8988T (cell line): Measurements from ENCODE around the gene TSC2.
A peak's percentile ranks its signal among the peaks of the same experiment; 100 is the strongest.

Source experiments
- DNase-seq: peaks from one replicate; pipeline ENCODE4 v3.0.0; 2011

The TSC2 gene

DNA sequence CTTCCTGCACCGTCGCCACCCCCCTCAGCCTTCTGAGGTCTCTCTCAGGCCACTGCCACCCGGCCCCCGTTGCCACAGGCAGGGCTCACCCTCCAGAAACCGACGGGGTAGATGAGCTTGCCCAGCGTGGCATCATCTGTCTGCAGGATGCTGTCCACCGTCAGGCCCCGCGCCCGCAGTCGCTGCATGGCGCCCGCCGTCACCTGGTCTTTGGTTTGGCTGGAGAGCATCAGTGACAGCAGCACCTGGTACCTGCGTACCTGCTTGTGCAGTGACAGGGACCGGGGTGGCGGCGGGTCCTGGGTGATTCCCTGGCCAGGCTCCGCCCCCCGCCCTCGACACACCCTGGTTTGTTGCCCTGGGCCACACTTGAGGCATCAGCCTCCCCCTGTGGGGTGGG, 3.2 kb upstream of the TSC2 start:
- DNase-seq = no peak

DNA sequence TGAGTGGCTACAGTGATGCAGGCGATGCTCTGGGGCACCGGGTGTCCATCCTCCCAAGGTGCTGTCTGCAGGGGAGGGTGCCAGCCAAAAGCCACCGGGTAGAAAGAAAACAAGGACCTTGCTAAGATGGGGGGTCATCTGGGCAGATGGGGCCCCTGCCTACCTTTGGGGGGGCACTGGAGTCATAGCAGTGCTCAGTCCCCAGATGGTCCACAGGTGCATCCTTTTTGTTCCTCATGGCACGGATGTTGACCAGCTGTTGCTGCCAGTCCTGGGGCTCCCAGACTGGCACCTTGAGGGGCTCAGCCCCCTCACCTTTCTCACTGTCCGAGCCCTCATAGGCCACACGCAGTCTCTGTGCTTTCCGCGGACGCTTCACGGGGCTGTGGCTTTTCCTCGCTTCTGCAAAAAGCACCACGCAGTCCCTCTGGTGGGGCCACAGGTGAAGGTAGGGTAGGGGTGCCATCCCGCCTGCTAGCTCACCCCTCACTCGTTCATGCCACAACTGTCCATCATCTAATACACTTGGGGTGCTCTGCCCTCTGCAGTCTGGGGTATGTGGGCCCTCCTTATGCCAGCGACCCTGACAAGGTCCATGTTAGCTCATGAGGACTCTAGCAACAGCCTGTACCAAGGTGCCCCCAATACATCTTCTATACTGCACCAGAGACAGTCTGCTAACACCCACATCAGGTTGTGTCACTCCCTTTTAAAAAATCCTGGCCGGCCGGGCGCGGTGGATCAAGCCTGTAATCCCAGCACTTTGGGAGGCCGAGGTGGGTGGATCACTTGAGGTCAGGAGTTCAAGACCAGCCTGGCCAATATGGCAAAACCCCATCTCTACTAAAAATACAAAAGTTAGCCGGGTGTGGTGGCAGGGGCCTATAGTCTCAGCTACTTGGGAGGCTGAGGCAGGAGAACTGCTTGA, 1.6 kb upstream of the TSC2 start:
- no peak for DNase-seq

DNA sequence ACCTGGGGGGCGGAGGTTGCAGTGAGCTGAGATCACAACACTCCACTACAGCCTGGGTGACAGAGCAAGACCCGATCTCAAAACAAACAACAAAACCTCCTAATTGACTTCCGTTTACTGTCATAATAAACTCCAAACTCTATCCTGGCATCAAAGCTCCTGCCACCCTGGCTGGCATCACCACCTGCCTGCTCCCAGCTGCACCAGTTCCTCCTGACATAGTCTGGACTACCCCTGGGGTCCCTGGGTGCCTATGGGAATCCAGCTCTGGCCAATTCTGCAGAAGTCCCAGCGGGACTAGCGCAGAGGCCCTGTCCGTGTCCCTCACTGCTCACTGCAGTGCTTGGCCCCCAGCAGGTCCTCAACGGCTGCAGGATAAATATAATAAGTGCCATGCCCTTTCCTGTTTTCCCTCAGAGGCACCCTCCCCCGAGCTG, 874 bp upstream of the TSC2 start:
- DNase-seq = no peak

DNA sequence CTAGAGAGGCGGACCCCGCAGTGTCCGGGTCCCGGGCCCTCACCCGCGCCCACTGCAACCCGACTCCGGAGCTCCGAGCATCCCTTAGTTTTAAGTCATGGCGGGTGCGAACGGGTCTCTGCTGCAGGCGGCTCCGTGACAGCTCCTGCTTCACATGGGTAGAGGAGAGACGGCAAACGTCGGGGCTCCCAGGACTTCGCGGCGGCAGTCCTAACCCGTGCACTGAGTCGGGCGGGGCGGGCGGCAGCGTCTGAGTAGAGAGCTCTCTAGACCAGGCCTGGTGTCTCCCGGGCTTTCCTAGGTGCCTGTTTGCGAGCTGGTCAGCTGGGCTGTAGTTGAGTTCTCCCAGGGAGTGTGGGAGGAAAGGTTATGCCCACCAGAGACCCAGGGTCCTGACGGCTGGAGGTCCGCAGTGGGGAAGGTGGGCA, 345 bp downstream of the TSC2 start:
- DNase-seq = no peak

DNA sequence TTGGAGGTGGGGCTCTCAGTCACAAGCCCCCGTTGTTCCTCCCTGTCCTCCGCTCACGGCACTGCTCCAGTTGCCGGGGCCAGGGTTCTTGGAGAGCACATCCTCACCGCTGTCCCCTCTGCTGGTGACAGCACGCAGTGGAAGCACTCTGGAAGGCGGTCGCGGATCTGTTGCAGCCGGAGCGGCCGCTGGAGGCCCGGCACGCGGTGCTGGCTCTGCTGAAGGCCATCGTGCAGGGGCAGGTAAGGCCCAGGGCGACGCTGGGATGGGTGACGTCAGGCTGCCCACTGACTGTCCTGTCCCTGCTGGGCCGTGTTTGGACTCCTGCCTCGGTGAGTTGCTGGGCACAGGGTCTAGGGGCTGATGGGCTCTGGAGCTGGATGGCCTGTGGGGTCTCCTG, 5.4 kb downstream of the TSC2 start:
- no peak for DNase-seq

DNA sequence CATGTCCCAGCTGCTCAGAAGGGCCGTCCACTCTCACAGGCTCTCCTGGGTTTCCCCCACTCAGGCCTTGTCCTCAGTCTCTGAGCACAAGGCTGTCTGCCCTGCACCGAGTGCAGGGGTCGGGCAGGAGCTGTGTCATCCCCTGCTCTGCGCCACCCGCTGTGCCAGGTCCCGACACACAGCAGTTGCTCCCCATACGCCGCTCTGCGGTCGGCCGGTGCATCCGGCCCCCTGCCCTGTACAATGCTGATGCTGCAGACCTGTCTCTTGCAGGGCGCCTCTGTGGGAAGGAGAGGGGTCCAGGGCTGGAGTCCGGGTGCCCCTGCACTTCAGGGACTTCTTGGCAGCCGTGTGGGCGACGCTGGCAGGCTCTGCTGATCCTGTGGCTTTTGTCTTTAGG, 6.1 kb downstream of the TSC2 start:
- no peak for DNase-seq

DNA sequence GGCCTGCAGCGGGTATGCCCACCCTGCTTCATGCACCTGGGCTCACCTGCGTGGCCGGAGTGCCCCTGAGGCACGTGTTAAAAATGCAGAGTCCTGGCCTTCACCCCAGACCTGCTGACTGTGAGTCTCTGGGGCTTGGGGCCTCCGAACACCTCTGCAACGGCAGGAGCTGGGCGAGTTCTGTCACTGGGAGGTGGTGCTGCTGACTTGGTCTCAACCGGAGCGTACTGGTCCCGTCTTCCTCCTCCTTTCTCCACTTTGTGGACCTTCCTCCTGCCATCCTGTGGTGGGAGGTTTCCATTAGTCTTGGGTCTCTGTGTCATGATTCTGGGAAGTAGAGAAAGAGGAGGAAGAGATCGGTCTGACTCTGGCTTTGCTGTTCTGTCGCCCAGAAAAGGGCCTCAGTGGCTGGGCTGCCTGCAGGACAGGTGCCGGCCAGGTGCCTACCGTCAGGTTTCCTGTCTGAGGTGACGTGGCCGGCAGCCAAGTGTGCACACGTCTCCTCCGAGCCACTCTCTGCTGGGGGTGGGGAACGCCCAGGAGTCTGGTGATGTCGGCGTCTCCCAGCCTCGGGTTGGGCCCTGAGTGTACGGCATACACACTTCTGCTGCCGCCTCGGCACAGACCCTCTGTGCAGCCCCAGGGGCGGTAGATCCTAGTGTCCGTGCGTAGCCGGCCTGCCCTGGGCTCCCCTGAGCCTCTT, 6.9 kb downstream of the TSC2 start:
- DNase-seq = no peak

DNA sequence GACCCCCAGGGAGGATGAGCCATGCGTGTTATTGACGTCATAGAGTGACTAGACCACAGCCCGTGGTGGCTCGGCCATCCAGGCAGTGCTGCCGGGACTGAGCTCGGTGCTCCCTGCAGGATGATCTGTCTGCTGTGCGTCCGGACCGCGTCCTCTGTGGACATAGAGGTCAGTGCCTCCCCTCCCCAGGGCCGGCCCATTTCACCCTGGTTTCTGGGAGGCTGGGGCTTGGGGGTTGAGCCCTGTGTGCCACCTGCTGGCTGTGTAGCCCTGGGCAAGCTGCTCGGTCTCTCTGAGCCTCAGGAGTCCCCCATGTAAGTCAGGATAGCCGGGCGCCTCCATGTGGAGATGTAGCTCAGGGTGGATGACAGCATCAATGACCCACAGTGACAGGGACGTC, 8.3 kb downstream of the TSC2 start:
- DNase-seq = peak; percentile 49

DNA sequence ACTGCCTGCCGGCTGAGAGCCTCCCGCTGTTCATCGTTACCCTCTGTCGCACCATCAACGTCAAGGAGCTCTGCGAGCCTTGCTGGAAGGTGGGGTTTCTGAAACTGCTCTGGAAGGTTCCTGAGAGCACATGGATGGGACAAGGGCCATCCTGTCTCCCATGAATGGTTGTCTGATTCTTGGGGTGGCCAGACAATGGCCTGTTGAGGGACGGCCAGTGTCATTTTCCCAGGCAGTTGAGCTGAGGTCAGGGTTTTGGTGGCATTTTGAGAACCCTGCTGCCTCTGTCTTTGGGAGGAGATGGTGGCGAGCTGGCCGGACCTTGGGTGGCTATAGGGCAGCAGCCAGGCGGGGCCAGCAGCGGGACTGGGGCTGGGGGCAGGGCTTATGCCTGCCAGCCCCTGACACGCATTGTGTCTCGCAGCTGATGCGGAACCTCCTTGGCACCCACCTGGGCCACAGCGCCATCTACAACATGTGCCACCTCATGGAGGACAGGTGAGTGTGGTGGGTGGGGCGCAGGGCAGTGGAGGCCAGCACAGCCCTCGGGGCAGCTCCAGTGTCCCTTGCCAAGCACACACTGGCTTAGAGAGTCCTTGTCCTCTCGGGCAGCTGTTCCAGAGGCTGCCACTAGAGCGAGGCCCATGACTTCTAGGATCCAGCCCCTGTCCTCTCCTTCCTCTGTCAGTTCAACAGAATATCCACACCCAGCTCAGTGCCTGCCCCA, 9.1 kb downstream of the TSC2 start:
- DNase-seq = peak; percentile 47

DNA sequence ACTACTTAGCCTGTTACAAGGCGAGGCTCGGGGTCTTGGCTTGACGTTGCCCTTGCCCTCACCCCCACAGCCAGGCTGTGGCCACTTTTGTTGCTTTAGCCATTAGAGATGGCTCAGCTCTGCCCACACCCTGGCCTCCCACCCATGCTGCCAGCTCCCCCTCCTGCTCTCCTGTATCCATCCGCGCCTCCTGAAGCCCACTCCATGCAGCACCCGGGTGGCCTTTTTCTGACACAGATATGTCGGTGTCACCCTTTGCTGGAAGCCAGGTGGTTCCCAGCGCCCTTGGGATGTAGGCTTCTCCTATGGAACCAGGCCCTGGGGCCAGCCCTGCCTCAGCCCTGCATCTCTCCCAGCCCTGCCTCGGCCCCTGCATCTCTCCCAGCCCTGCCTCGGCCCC, 9.7 kb downstream of the TSC2 start:
- DNase-seq = no peak

DNA sequence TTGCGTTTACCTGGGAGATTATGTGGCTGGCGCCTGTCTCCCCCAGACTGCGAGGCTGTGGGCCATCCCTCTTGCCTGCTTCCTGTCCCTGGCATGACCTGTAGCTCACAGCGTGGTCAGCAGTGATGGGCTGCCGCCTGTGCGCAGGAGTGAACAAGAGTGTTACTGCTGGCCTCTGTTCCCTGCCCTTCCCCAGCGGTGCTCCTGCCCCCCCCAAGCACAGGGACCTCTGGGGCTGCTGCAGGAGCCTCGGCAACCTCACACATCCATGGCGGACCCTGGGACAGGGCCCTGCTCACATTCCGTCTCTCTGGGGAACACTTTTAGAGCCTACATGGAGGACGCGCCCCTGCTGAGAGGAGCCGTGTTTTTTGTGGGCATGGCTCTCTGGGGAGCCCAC, 10.6 kb downstream of the TSC2 start:
- DNase-seq = no peak

DNA sequence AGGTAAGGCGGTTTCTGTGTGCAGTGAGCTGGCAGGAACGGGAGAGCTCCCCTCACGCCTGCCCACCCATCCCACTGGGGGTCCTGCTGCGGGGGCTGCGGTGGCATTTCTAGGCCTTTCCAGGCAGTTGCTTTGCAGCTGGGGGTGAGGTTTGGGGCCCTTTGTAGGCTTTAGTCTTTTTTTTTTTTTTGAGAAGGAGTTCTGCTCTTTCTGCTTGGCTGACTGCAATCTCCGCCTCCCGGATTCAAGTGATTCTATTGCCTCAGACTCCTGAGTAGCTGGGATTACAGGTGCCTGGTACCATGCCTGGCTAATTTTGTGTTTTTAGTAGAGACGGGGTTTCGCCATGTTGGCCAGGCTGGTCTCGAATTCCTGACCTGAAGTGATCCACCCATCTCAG, 11.1 kb downstream of the TSC2 start:
- DNase-seq = no peak

DNA sequence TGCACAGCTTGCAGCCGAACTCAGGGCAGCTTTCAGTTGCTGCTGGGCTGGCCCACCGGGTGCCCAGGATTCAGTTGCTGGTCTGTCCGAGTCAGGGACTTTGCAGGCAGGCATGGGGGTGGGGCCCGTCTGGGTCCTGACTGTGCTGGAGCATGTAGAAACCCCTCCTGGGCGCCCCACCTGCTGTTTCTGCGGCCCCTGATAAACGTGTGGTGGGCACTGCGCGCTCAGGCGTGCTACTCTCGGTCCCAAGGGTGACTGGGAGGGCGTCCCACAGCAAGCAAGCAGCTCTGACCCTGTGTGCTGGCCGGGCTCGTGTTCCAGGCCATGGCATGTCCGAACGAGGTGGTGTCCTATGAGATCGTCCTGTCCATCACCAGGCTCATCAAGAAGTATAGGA, 12.6 kb downstream of the TSC2 start:
- no peak for DNase-seq

DNA sequence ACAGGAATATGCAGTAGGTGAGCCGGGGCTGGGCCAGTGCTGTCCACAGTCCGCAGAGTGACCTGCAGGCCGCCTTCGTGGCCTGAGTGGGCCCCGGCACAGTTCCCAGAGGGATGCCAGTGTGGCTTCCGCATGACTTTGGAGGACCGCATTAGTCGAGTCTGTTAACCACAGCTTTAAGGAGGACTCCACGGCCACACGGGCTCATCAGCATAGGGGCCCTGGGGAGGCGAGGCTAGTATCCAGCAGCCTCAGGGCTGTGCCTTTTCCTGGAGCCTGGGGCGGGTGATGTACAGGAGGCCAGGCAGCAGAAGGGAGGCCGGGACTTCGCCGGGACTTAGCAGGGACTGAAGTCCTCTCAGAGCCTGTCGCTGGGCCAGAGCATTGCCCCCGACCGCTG, 13.2 kb downstream of the TSC2 start:
- DNase-seq = no peak

DNA sequence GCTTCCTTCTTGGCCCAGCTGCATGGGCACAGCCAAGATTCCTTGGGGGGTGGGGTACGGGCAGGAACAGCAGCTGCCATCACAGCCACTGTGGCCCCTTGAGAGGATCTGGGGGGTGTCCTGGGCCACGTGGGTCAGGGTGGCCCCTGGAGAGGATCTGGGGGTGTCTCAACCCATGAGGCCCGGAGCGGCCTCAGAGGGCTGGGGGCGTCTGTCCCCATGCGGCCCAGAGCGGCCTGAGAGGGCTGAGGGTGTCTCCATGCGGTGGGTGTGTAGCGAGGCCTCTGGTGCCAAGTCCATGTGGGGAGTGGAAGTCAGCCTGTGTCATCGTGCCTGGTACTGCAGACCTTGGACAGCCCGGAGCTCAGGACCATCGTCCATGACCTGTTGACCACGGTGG, 13.7 kb downstream of the TSC2 start:
- DNase-seq = no peak

DNA sequence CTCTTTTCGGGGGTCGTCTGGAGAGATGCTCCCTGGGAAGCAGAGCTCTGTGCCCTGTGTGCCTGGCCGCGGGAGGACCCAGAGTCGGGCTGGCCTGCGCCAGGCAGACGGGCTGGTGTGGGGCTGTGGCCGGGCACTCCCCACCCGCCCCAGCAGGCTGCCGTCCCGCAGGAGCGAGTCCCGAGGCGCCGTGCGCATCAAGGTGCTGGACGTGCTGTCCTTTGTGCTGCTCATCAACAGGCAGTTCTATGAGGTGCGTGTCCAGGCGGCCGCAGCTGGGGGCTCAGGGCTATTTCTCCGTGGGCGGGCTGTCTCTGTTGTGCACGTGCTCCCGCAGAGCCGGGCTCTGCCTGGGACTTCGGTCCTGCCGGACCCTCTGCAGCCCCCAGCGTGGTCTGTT, 15.0 kb downstream of the TSC2 start:
- DNase-seq = no peak

DNA sequence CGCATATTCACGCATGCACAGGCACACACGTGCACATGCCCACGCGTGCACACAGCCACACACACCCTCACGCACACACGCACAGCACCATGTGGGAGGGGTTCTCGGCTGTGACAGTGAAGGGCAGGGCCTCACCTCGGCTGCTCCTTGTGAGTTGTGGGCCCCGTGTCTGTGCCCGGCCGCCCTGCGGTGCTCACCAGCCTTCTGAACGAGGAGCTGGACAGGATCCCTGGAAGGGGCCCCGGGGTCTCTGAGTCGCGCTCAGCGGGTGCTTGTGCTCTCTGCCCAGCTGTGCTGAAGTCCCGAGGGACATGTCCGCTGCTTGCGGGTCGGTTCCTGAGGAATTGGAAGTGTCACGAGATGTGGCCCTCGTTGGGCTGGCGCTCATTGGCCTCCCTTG, 16.1 kb downstream of the TSC2 start:
- no peak for DNase-seq

DNA sequence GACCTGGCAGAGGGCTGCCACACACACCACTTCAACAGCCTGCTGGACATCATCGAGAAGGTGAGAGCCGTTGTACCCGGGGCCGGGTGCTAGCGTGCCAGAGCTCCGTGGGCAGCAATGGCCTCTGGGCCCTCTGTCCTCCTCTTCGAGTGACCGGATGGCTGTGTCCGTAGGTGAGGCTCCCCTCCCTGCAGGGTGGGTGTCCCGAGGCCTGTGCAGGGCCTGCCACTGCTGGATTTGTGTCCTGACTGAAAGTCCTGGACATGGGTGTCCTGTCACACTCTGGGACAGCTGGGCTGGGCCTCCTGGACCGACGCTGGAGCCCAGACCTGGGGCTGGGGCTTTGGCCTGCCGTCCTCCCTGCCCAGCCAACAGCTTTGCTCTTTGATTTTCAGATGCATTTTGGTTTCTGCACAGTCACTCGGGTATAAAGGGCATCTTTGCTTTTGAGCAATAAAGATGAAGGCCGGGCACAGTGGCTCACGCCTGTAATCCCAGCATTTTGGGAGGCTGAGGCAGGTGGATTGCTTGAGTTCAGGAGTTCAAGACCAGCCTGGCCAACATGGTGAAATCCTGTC, 16.7 kb downstream of the TSC2 start:
- DNase-seq = no peak

DNA sequence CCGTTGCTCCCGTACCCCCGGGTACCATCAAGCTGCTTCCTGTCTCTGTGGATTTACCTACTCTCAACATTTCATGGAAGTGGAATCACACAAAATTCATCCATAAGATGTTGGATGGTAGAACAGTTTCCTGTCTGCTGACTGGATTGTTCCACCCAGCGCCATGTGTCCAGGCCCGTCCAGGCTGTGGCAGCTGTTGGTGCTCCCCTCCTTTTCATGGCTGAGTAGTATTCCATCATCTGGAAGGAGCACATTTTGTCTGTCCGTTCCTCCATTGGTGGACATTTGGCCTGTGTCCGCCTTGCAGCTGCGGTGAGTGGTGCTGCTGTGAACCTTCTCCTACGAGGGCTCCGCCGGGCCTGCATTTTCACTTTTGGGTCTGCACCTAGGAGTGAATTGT, 18.4 kb downstream of the TSC2 start:
- DNase-seq = no peak

DNA sequence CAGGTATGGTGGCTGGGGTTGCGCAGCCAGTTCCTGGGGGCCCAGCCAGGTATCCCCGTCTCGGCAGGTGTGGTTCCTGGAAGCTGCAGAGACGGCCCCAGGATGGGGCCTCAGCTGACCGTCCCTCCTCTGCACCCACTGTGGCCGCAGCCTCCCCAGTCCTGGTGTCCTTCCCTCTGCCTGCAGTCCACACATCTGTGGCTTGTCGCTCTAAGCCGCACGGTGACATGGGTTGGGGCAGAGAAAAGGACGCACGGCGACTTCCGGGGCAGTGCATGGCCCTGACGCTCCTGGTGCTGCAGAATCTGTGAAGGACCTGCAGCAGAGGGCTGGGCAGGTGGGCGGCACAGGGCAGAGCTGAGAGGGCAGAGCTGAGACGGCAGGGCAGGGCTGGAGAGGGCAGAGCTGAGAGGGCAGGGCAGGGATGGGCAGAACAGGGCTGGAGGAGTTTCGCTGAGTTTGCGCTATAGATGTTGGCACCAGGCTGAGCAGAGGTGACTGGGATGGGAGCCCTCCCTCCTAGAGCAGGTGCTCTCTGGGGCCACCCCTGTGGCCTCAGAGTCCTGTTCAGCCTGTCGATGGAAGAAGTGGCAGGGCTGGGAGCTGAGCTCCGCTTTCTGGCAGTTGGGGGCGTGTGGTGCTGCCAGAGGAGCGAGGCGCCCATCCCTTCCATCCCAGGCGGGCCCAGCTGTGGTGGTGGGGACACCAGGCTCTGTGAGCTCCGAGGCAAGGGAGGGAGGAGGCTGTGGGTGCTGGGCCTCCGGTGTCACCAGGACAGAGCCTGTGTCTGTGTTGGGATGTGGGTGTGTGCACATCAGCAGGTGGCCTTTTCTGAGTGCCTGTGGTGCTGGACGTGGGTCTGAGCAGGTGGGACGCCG, 23.0 kb downstream of the TSC2 start:
- DNase-seq = no peak

DNA sequence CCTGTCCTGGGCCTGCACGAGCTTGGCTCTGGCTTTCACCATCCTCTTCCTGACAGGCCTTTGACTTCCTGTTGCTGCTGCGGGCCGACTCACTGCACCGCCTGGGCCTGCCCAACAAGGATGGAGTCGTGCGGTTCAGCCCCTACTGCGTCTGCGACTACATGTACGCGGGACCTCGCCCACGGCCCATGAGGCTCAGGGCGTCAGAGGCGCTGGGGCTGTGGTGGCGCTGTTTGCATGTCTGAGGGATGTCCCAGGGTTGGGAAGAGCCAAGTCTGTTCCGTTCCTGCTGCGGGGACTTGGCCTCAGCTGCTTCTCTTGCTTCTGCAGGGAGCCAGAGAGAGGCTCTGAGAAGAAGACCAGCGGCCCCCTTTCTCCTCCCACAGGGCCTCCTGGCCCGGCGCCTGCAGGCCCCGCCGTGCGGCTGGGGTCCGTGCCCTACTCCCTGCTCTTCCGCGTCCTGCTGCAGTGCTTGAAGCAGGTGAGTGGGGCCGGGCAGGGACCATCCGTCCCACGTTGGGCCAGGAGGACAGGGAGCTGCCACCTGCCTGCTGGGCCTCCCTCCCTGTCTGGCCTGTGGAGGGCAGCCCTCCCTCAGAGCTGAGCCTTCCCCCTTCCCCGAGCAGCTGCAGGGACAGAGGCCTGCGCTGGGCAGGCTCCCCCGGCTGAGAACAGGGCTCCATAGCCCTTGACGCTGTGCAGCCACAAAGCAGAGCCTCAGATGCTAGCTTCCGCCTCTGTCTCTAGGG, 23.8 kb downstream of the TSC2 start:
- no peak for DNase-seq

DNA sequence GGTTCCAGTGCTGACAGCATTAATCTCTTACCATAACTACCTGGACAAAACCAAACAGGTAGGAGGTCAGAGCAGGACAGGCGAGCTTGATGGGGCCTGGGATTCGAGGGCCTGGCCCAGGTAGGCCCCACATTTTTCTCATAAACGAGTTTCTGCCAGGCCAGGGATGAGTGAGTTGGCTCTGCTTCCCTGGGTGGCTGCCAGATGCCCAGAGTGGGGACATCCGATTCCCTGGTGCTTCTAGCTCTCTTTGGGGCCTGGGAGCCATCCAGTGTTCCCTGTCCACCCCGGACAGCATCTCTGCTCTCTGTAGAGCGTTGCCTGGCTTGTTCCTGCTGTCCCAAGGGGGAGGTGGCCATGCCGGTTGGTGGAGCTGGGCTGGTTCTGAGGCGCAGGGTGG, 25.1 kb downstream of the TSC2 start:
- DNase-seq = no peak
